Activated T-cell treated with anti-CD3 and anti-CD28 coated beads, Interleukin-2, amount 50 U/mL, for 1 hour (primary cell): ENCODE measurements around the gene KCNK4.

ENCODE experiments used
- DNase-seq: peaks from one replicate; pipeline ENCODE4 v3.0.0-alpha.2; 2020

KCNK4 gene

DNA sequence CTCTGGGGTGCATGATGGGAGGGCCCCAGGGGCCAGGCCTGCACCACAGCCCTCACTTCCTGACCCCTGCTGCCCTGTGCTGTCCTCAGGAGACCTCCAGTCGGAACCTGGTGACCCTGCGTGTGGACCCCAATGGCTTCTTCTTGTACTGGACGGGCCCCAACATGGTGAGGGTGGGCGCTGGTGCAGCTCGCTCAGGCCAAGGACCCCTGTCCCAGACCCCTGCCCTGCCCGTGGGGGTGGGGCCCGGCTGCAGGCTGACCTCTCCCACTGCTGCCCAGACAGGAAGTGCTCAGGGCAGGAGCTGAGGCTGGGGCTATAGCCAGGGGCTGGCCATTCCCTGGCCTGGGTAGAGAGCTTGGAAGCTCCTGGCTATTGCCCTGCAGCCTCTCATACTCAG is 36.8 kb upstream of the KCNK4 start:
- no peak for DNase-seq

DNA sequence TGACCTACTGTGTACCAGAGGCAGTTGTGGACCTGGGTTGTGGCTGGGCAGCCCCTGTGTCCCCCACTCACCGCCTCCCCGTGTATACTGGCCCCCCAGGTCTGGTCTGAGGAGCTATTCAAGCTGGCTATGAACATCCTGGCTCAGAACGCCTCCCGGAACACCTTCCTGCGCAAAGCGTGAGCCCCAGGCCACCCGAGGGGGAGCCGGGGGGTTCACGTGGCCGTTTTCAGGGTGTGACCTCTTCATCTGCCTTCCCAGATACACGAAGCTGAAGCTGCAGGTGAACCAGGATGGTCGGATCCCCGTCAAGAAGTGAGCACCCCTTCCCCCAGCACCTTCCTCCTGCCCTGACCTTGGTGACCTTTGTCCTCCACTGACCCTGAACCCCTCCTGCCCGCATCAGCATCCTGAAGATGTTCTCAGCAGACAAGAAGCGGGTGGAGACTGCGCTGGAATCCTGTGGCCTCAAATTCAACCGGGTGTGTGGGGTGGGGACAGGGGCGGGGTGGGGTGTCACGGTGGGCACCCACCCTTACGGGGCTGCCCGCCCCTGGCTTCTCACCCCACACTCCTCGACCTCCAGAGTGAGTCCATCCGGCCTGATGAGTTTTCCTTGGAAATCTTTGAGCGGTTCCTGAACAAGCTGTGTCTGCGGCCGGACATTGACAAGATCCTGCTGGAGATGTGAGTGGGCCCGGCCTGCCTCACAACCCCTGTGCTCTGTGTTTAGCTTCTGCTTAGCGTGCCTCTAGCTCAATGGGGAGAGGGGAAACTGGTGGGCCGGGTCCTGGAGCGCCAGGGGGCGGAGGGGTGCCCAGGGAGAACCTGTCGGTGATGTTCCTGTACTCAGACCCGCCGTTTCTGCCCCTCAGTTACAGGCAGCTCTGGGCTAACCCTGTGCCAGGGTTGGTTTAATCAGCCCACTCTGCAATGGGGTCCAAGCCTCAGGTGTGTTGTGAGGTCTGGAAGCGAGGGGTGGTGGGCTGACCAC is 35.7 kb upstream of the KCNK4 start:
- DNase-seq, result no peak

DNA sequence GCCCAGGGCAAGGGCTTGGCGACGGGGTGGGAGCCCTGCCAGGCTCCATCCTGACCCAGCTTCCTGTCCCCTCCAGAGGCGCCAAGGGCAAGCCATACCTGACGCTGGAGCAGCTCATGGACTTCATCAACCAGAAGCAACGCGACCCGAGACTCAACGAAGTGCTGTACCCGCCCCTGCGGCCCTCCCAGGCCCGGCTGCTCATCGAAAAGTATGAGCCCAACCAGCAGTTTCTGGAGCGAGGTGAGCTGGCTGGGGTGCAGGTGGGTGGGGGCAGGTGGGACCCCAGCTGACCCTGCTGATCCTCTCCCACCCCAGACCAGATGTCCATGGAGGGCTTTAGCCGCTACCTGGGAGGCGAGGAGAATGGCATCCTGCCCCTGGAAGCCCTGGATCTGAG is 34.8 kb upstream of the KCNK4 start:
- no peak for DNase-seq

DNA sequence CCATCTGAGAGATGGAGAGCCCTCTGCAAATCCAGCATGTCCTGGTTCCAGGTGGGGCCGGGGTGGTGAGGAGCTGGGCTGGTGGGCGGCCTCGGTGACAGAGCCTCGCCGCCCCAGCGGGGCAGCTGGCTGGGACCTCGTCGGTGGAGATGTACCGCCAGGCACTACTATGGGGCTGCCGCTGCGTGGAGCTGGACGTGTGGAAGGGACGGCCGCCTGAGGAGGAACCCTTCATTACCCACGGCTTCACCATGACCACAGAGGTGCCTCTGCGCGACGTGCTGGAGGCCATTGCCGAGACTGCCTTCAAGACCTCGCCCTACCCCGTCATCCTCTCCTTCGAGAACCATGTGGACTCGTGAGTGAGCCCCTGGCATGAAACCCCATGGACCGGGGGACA is 32.7 kb upstream of the KCNK4 start:
- no peak for DNase-seq

DNA sequence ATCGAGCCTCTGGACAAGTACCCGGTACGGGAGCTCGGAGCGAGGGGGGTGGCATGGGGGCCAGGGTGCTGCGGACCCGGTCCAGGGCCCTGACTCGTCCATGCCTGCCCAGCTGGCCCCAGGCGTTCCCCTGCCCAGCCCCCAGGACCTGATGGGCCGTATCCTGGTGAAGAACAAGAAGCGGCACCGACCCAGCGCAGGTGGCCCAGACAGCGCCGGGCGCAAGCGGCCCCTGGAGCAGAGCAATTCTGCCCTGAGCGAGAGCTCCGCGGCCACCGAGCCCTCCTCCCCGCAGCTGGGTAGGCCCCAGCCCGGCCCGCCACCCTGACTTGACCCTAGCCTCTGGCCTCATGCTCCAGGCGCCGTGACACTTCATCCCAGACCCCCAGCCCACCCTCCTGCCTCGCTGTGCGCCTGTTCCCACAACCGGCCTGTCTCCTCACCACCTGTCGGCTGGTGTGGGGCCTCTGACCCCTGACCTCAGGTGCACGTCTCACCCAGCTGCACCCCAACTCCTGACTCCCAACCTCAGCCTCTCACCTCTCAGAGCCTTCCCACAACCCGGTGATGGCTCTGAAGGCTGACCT is 32.1 kb upstream of the KCNK4 start:
- DNase-seq, result no peak

DNA sequence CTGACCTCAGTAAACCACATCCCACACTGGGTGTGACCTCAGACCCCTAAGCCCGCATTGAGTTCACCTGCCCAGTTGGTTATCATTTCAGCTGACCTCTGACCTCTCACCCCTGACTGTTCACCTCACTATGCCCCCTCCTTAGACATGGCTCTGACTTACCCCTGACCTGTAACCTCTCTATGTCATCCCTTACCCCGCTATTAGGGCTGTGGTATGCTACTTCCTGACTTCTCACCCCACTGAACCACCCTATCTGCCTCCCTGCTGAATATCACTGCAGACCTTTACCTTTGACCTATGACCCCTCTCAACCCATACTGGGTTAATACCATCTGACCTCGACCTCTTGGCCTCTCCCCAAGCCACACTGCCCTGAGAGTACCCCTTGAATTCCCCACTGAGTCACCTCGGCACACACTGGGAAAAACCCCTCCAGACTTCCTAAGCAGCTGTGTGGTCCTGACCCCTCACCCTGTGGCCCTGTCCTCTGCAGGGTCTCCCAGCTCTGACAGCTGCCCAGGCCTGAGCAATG is 31.5 kb upstream of the KCNK4 start:
- DNase-seq, result no peak

DNA sequence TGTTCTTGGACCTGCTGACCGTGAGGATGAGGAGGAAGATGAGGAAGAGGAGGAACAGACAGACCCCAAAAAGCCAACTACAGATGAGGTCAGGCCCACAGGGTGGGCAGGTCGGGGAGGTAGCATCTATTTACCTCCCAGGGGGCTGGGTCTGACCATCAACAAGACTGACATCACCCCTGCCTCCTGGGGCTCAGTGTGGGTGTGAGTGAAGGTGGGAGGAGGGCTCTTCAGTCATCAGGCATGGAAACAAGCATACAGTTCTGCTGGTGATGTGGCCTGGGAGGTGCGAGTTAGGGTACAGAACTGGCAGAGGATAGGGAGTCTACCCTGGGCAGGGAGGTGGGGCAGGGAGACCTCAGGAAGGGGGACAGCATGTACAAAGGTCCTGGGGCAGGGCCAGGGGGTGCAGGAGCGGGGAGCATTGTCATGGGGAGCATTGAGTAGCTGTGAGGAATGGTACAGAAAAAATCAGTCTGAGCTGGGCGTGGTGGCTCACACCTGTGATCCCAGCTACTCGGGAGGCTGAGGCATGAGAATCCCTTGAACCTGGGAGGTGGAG is 30.9 kb upstream of the KCNK4 start:
- no peak for DNase-seq

DNA sequence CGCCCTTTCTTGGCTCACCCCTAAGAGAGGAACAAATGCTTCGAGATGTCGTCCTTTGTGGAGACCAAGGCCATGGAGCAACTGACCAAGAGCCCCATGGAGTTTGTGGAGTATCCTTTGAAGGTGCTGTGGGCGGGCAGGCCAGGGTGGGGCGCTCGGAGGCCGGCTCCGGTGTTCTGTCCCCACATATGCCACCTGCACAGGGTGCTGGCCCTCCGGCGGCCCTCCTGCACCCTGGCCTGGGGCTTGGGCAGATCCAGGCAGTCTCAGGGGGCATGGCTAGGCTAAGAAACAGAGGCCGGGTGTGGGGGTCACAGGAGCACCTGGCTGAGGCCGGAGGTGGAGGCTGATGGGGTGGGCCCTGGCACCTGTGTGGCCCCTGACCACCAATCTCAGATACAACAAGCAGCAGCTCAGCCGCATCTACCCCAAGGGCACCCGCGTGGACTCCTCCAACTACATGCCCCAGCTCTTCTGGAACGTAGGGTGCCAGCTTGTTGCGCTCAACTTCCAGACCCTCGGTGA is 29.5 kb upstream of the KCNK4 start:
- no peak for DNase-seq

DNA sequence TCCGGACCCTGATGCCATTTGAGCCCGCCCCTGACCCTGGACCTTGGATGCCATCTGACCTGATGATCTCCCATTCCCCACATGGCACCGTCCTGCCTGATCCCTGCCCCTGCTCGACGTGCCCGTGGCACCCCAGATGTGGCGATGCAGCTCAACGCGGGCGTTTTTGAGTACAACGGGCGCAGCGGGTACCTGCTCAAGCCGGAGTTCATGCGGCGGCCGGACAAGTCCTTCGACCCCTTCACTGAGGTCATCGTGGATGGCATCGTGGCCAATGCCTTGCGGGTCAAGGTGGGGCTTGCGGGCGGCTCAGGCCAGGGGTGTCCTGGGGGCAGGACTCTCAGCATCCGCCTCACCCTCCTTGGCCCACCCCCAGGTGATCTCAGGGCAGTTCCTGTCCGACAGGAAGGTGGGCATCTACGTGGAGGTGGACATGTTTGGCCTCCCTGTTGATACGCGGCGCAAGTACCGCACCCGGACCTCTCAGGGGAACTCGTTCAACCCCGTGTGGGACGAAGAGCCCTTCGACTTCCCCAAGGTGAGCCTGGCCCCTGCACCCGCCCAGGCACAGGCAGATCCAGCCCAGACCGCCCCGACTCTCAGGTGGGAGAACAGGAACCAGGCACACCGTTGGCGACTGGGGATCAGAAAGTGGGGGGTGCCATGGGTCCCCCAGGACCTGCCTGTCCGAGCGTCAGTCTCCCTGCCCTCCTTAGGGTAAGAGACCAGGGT is 28.7 kb upstream of the KCNK4 start:
- no peak for DNase-seq

DNA sequence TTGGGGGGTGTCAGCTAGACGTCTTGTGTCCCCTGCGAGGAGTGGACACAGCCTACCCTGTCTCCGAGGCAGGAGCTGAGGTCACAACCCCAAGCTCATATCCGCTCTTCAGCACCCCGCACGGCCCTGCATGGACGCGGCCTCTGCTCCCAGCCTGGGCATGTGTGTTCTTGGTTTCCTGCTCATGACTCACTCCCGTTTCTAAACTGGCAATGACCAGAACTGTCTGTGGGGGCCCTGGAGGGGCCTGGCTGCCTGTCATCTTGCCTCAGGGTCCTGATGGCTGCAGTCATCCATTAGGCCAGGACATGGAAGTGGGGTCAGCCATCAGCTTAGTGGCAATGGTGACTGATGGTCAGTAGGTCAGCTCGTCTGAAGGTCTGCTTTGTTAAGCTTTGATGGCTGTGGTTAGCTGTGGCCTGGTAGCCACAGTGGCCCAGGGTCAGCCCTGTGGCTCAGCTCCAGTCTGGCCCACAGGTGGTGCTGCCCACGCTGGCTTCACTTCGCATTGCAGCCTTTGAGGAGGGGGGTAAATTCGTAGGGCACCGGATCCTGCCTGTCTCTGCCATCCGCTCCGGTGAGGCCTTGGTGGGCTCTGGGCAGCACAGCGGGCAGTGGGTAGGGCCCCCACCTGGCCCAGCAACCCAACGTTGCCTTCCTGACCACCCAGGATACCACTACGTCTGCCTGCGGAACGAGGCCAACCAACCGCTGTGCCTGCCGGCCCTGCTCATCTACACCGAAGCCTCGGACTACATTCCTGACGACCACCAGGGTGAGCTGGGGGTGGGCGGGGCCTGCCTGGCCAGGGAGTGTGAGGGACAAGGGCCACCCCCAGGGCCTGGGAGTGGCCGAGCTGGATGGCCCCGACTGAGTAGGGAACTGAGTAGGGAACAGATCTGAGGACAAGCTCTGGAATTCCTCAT is 27.8 kb upstream of the KCNK4 start:
- DNase-seq, result no peak

DNA sequence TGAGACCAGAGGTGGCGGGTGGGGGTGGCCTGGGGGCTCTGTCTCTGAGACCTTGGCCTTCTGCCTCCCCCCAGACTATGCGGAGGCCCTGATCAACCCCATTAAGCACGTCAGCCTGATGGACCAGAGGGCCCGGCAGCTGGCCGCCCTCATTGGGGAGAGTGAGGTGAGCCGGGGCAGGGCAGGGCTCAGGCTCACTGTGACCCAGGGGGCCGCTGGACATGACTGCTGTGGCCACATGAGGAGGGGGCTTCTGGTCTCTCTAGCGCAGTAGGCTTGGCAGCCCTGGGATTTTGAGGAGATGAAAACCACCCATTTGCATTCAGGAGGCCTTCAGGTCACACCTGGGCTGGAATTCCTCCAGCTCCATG is 27.2 kb upstream of the KCNK4 start:
- DNase-seq, result no peak

DNA sequence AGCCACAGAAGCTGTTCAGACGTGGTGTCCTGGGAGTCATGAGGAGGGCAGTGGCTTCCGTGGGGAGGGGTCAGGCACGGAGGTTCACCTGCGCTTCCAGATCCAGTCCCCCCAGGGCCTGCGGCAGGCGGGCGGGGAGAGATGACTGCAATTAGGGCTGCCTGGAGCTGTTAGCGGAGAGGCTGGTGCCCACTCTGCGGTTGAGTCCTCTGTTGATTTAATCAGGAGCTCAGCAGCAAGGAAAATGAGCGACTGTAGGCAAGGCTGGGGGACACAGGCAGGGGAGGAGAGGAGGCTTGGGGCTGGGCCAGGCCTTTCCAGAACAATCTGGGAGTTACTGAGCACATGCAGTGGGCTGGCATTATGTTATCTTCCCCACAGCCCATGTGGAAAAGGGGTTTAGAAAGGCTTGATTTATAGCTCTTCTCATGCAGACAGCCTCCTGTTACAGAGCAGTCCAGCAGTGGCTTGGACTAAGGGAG is 26.7 kb upstream of the KCNK4 start:
- DNase-seq, result no peak

DNA sequence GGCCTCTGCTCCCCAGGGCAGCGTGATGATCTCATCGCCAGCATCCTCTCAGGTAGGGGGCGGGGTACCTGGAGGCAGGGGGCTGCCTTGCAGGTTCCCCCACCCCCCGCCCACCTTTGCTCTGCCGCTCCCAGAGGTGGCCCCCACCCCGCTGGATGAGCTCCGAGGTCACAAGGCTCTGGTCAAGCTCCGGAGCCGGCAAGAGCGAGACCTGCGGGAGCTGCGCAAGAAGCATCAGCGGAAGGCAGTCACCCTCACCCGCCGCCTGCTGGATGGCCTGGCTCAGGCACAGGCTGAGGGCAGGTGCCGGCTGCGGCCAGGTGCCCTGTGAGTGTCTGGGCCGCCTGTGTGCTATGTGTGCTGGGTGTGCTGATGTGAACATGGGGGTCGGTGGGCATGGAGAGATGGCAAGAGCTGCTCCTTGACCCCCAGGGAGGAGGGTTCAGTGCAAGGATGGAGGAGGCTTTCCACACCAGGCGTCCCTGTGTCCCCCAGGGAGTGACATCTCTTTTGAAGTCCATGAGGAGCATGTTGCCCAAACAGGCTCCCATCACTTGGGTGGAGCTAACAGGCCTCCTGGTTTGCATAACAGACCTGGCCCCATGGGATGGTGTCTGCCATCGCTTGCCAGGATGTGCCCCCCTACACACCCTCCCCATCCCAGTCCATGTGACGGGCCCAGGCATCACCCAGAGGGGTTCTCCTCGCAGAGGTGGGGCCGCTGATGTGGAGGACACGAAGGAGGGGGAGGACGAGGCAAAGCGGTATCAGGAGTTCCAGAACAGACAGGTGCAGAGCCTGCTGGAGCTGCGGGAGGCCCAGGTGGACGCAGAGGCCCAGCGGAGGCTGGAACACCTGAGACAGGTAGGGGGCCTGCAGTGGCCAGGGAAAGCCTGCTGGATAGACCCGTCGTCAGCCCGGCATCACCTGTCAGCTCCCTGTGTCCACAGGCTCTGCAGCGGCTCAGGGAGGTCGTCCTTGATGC is 25.6 kb upstream of the KCNK4 start:
- DNase-seq, result no peak

DNA sequence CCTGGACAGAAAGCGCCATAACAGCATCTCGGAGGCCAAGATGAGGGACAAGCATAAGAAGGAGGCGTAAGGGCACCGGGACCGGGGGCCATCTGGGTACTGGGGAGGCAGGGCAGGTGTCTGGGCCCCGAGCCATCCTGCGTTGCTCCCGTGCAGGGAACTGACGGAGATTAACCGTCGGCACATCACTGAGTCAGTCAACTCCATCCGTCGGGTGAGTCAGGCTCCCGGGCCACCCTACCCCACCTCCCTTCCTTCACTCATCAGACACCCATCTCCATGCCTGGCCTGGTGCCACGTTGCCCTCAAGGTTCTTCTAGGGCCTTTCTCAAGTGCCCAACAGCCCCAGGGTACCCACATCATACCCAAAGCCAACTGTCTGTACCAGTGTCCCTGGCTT is 24.8 kb upstream of the KCNK4 start:
- DNase-seq, result no peak

DNA sequence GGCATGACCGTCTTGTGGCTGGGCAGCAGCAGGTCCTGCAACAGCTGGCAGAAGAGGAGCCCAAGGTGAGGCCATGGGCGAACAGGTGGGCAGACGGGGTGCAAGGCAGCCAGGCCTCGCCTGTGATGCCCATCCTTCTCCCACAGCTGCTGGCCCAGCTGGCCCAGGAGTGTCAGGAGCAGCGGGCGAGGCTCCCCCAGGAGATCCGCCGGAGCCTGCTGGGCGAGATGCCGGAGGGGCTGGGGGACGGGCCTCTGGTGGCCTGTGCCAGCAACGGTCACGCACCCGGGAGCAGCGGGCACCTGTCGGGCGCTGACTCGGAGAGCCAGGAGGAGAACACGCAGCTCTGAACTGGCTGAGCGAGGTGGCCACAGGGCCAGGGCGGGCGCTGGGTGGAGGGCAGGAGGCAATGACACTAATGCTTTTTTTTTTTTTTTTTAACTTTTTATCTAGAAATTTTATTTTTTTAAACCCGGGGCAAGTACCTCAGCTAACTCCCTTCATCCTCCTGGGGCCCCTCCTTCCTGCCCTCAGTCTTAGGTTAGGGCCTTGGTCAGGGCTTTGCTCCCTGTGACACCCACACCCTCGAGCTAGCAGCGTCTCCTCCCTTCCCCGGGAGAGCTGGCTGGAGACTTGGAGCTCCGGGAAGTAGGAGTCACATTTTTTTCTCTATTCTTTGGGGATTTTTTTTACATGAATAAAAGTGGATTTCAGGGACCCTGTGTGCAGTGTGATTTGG is 23.7 kb upstream of the KCNK4 start:
- DNase-seq, result no peak

DNA sequence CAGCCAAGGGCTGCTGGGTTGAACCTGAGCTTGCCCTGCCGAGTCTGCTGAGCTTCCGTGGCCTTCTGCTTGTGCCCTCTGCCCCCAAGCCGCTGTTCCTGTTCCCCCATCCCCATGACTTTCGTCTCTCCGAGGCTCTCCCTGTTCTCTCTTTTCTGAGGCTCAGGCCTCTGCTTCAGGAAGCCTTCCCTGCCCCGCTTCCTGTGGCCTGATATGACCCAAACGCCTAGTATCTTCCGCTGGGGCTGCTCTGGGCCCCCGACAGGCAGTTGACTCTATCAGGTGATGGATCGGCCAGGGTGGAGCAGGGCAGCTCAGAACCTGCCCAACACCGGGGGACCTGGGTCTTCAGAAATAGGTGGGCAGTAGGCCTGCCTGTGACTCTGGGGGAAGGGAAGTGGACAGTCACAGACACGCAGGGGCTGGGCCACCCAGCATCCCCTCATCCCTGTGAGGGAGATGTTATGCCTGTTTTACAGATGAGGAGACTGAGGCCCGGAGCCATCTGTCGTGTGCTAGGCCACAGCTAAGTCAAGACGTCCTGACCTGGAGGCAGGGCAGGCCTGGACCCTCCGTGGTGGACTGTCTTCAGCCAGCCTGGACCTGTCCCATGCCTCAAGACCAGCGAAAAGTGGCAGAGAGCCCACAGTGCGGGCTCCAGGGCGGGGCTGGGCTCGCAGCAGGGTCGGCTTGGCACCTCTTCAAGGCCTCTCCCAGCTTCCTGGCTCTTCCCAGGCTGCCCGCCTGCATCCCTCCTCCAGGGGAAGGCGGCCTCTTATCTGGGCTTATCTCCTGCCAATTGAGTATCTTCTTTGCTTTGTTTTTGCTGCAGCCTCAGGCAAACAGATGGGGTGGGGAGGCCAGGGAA is 22.8 kb upstream of the KCNK4 start:
- DNase-seq, result no peak

DNA sequence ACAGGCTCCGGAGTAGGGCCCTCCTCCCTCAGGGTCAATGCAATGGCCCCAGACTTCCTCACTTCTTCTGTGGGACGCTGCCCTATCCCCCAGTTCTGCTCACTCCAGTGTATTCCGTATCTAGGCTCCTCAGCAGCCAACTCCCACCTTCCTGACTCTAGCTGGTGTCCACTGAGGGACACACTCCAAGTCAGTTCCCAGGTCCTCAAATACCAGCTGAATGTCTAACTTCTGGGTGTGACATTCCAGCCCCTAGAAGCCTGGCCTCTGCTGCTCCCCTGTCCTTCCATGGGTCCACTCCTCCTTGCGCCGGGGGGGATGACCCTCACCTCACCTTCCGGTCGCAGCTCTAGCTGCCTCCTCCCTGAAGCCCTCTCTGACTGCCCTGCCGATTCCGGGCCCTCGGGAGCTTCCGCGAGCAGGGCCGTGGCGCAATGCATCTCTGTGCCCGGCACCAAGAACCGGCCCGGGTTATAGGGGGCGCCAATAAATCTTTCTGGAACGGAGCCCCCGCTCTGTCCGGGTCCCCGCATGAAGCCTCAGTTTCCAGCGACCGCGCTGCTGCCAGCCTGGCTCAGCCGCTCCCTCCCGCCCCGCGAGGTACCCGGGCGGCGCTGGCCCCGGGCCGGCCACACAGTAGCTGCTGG is 22.1 kb upstream of the KCNK4 start:
- DNase-seq, result no peak
